ENCODE results near the gene LSAMP. TPM values are rescaled to one million over a fixed set of nuclear protein-coding genes. Genes with fewer than 3 reads are reported as not detected.
A peak's percentile ranks its signal among the peaks of the same experiment; 100 is the strongest.
"Not testable (repeated sequence)": the region's sequence is repeated elsewhere in the genome, so short reads cannot be mapped to it uniquely, and the experiment has no call there.

Gene LSAMP
- total RNA-seq, 1 donor from 2014 or later: 18.0 TPM

- H3K4me2 ChIP-seq: peak overlapping the region; percentile 71
- TF ChIP-seq EZH2phosphoT487 (IDR thresholded peaks at IDR 0.05) (no peak), EZH2 (IDR thresholded peaks at IDR 0.05) (no peak)
- TF ChIP-seq, protein P1, sequence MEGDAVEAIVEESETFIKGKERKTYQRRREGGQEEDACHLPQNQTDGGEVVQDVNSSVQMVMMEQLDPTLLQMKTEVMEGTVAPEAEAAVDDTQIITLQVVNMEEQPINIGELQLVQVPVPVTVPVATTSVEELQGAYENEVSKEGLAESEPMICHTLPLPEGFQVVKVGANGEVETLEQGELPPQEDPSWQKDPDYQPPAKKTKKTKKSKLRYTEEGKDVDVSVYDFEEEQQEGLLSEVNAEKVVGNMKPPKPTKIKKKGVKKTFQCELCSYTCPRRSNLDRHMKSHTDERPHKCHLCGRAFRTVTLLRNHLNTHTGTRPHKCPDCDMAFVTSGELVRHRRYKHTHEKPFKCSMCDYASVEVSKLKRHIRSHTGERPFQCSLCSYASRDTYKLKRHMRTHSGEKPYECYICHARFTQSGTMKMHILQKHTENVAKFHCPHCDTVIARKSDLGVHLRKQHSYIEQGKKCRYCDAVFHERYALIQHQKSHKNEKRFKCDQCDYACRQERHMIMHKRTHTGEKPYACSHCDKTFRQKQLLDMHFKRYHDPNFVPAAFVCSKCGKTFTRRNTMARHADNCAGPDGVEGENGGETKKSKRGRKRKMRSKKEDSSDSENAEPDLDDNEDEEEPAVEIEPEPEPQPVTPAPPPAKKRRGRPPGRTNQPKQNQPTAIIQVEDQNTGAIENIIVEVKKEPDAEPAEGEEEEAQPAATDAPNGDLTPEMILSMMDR (IDR thresholded peaks at IDR 0.05): no peak
- Mint-ChIP-seq H3K4me3 (peak overlapping the region; percentile 86), H3K9me3 (no peaks in the 10 kb centered on the region), H3K27ac (peak overlapping the region; percentile 6), H3K27me3 (ENCODE audit: insufficient read depth, low read depth) (peaks cover 3% of the 10 kb centered on the region), H3K4me1 (peaks cover 19% of the 10 kb centered on the region), H3K36me3 (no peaks in the 10 kb centered on the region)
- no peaks in the 10 kb centered on the region for H3K36me3 ChIP-seq
- H3K27ac ChIP-seq: no peak overlapping the region
- no peak overlapping the region for H3K9ac ChIP-seq
- H3K4me3 ChIP-seq: peak overlapping the region; percentile 61
- H3K27me3 ChIP-seq: peaks cover 15% of the 10 kb centered on the region
- peak overlapping the region; percentile 82 for H2AFZ ChIP-seq (replicated peaks)
- no peaks in the 10 kb centered on the region for H4K20me1 ChIP-seq (ENCODE audit: low read depth)
- peaks cover 12% of the 10 kb centered on the region for H3K4me1 ChIP-seq
- DNase-seq (ENCODE audit: low spot score): no peak
- H3K9me3 ChIP-seq (ENCODE audit: low read depth): no peaks in the 10 kb centered on the region
- H3K79me2 ChIP-seq (ENCODE audit: low read depth): no peaks in the 10 kb centered on the region
- H3F3A ChIP-seq (ENCODE audit: low read depth): peaks cover 10% of the 10 kb centered on the region
Observed at GRCh38 chr3:115784739-115785536, 660.3 kb downstream of the LSAMP start.

DNA sequence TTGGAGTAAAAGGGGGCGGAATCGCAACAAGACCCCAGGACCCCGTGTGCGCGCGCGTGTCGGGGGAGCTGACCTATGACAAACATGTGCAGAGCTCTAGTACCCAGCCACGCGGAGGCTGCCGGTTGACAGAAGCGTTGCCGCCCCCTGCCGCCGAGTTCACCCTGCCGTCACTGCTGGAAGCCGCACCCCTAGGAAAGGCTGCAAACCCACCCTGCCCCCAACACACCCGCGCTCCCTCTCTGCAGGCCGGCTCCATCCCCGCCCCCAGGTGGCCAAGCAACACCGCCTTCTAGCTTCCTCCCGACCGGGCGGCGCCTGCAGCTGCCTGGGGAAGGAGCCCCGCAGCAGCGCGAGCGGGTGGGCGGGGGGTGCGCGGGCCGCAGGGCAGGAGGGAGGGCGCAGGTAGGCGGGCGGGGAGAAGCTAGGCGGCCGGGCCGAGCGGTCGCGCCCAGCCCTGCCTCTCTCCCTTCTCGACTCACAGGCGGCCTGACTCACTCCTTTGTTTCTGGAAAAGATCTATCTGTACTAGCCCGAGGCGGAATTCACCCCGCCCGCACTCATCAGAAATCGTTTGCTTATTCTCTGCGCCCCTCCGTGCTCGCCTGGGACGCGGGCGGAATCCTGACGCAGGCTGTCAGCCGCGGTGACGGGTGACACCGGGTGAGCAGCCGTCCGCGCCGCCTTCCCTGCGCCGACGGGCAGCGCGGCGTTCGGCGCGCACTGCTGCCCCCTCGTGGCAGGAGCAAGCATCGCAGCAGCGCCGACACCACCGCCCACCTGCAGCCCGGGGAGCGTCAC is 661.1 kb downstream of the LSAMP start:
- Mint-ChIP-seq H3K9me3 (no peaks in the 10 kb centered on the region), H3K27ac (no peak overlapping the region), H3K4me3 (peak overlapping the region; percentile 86), H3K27me3 (ENCODE audit: insufficient read depth, low read depth) (peaks cover 3% of the 10 kb centered on the region), H3K36me3 (no peaks in the 10 kb centered on the region), H3K4me1 (peaks cover 19% of the 10 kb centered on the region)
- H3K27ac ChIP-seq: peak overlapping the region; percentile 2
- no peaks in the 10 kb centered on the region for H3K9me3 ChIP-seq (ENCODE audit: low read depth)
- H3K9ac ChIP-seq: no peak overlapping the region
- peaks cover 15% of the 10 kb centered on the region for H3K27me3 ChIP-seq
- H3K4me2 ChIP-seq: peak overlapping the region; percentile 71
- peaks cover 10% of the 10 kb centered on the region for H3F3A ChIP-seq (ENCODE audit: low read depth)
- peak; percentile 94 for DNase-seq (ENCODE audit: low spot score)
- H2AFZ ChIP-seq (replicated peaks): peak overlapping the region; percentile 82
- H3K4me3 ChIP-seq: peak overlapping the region; percentile 61
- H3K36me3 ChIP-seq: no peaks in the 10 kb centered on the region
- no peaks in the 10 kb centered on the region for H3K79me2 ChIP-seq (ENCODE audit: low read depth)
- H3K4me1 ChIP-seq: peaks cover 12% of the 10 kb centered on the region
- H4K20me1 ChIP-seq (ENCODE audit: low read depth): no peaks in the 10 kb centered on the region
- TF ChIP-seq EZH2phosphoT487 (IDR thresholded peaks at IDR 0.05) (no peak), EZH2 (IDR thresholded peaks at IDR 0.05) (peak; percentile 15)
- TF ChIP-seq, protein P1 (IDR thresholded peaks at IDR 0.05): peak; percentile 92

DNA sequence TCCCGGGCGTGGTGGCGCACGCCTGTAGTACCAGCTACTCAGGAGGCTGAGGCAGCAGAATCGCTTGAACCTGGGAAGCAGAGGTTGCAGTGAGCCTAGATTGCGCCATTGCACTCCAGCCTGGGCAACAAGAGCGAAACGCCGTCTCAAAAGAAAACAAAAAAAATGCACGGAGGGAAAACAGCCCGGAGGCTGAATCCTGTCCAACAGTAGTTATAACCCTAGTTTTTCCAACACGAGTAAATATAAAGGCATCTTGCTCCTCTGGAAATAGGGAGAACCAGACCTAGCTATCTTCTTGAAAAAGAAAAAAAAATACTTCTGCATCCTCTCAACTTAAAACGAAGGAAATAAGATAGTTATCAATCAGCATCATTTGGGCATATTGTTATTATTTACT is 661.9 kb downstream of the LSAMP start:
- H3K36me3 Mint-ChIP-seq; H3K36me3 ChIP-seq; DNase-seq (ENCODE audit: low spot score); H4K20me1 ChIP-seq (ENCODE audit: low read depth); H3K27ac ChIP-seq; H3K27ac Mint-ChIP-seq; H3K9ac ChIP-seq; H3K9me3 ChIP-seq (ENCODE audit: low read depth); H3K27me3 Mint-ChIP-seq (ENCODE audit: insufficient read depth, low read depth); H3F3A ChIP-seq (ENCODE audit: low read depth); H3K9me3 Mint-ChIP-seq; H3K79me2 ChIP-seq (ENCODE audit: low read depth): not testable (repeated sequence)
- peak overlapping the region; percentile 82 for H2AFZ ChIP-seq (replicated peaks)
- peak overlapping the region; percentile 86 for H3K4me3 Mint-ChIP-seq
- peaks cover 19% of the 10 kb centered on the region for H3K4me1 Mint-ChIP-seq
- peaks cover 15% of the 10 kb centered on the region for H3K27me3 ChIP-seq
- H3K4me1 ChIP-seq: peaks cover 12% of the 10 kb centered on the region
- peak overlapping the region; percentile 71 for H3K4me2 ChIP-seq
- peak overlapping the region; percentile 61 for H3K4me3 ChIP-seq

Measured in neural progenitor cell (in vitro differentiated cells).